SK-N-SH (cell line): Measurements from ENCODE around the gene USHBP1. TPM values are rescaled to one million over a fixed set of nuclear protein-coding genes. Genes with fewer than 3 reads are reported as not detected.

Source experiments
- CTCF ChIA-PET: fragments of 300-600, 350-600 bp; formaldehyde crosslinking; extraction: SDS; loops from one replicate; lab custom pipeline; 2021; lab: Yijun Ruan, JAX
- POLR2A ChIA-PET: fragments of 350-600 bp; sonication (Branson Sonifier 250); formaldehyde crosslinking; extraction: SDS; loops from one replicate; lab custom pipeline; 2020; ENCODE audit warnings: antibody characterized with exemption, inconsistent platforms; lab: Yijun Ruan, JAX
- DNase-seq: peaks from one replicate; pipeline ENCODE4 v3.0.0; 2012
- H2AFZ ChIP-seq: fragments of 200-600 bp; sonication (generic); 2 replicates; pipeline ENCODE4 v1.8.1; 2016; ENCODE audit warnings: antibody characterized with exemption, mild to moderate bottlenecking, low read depth
- H3F3A ChIP-seq: fragments of 200-600 bp; sonication (generic); replicated peaks from 2 replicates; pipeline ENCODE3; 2016; ENCODE audit warnings: antibody characterized with exemption, mild to moderate bottlenecking; ENCODE audit not compliant: insufficient read depth
- H3K27ac ChIP-seq, 2 experiments: fragments of 200-500 bp in 1 of 2; fragments of 200-600 bp in 1 of 2; sonication (Bioruptor generic) in 1 of 2; sonication (generic), shearing (Covaris generic) in 1 of 2; 2 replicates each; pipeline versions ENCODE4 v1.5.1 to v1.6.1; 2014 to 2016; ENCODE audit warnings: low read depth in 2 of 2, inconsistent platforms in 1 of 2, low read length in 1 of 2, mild to moderate bottlenecking in 1 of 2, mixed read lengths in 1 of 2
- H3K27me3 ChIP-seq: fragments of 200-600 bp; sonication (generic), shearing (Covaris generic); 2 replicates; pipeline ENCODE4 v1.6.1; 2016; ENCODE audit warnings: mixed run types; ENCODE audit not compliant: insufficient read depth
- H3K36me3 ChIP-seq, 2 experiments: fragments of 200-500 bp in 1 of 2; fragments of 200-600 bp in 1 of 2; sonication (Bioruptor generic) in 1 of 2; sonication (generic) in 1 of 2; replicated peaks in 1 of 2; 2 replicates each; pipeline versions ENCODE3 to v1.5.1; 2014 to 2016; ENCODE audit warnings: low read length in 1 of 2, mild to moderate bottlenecking in 1 of 2; ENCODE audit not compliant: insufficient read depth in 2 of 2, control insufficient read depth in 1 of 2
- H3K4me1 ChIP-seq, 2 experiments: fragments of 200-500 bp in 1 of 2; fragments of 200-600 bp in 1 of 2; sonication (Bioruptor generic) in 1 of 2; sonication (generic), shearing (Covaris generic) in 1 of 2; 2 replicates each; pipeline versions ENCODE4 v1.5.1 to v1.6.1; 2014 to 2016; ENCODE audit warnings: low read depth in 1 of 2, low read length in 1 of 2, mixed run types in 1 of 2; ENCODE audit not compliant: insufficient read depth in 2 of 2, control insufficient read depth in 1 of 2
- H3K4me2 ChIP-seq: fragments of 200-600 bp; sonication (generic), shearing (Covaris generic); 2 replicates; pipeline ENCODE4 v1.6.1; 2017; ENCODE audit warnings: mixed run types
- H3K4me3 ChIP-seq, 2 experiments: fragments of 200-500 bp in 1 of 2; fragments of 200-600 bp in 1 of 2; sonication (Bioruptor generic) in 1 of 2; sonication (generic), shearing (Covaris generic) in 1 of 2; 2 replicates each; pipeline versions ENCODE4 v1.5.1 to v1.8.1; 2014 to 2016; ENCODE audit warnings: low read depth in 2 of 2, inconsistent platforms in 1 of 2, low read length in 1 of 2, mild to moderate bottlenecking in 1 of 2, mixed read lengths in 1 of 2, moderate library complexity in 1 of 2
- H3K79me2 ChIP-seq: fragments of 200-600 bp; sonication (generic); 2 replicates; pipeline ENCODE4 v1.8.1; 2017; ENCODE audit warnings: mild to moderate bottlenecking; ENCODE audit not compliant: insufficient read depth
- H3K9ac ChIP-seq: fragments of 200-600 bp; sonication (generic); 2 replicates; pipeline ENCODE4 v1.6.1; 2017; ENCODE audit warnings: mixed run types
- H3K9me2 ChIP-seq: fragments of 200-600 bp; sonication (generic); 2 replicates; pipeline ENCODE4 v1.6.1; 2017; ENCODE audit warnings: mixed run types
- H3K9me3 ChIP-seq: fragments of 200-600 bp; sonication (generic); 2 replicates; pipeline ENCODE4 v1.6.1; 2017; ENCODE audit warnings: mixed run types, mild to moderate bottlenecking, moderate library complexity
- H4K20me1 ChIP-seq: fragments of 200-600 bp; sonication (generic); 2 replicates; pipeline ENCODE4 v1.6.1; 2017; ENCODE audit warnings: mild to moderate bottlenecking, mixed run types; ENCODE audit not compliant: insufficient read depth
- ELF1 ChIP-seq: IDR thresholded peaks from 2 replicates; pipeline ENCODE4 v1.4.0; 2012
- MAX ChIP-seq: IDR thresholded peaks from 2 replicates; pipeline ENCODE4 v1.4.0; 2012; ENCODE audit warnings: low read depth
- NRF1 ChIP-seq: IDR thresholded peaks from 2 replicates; pipeline ENCODE4 v1.6.1; 2012; ENCODE audit warnings: low read depth, mild to moderate bottlenecking, low read length
- REST ChIP-seq: IDR thresholded peaks from 2 replicates; pipeline ENCODE4 v1.6.1; 2012; ENCODE audit warnings: mild to moderate bottlenecking, low read depth, low read length, moderate library complexity
- RXRA ChIP-seq: IDR thresholded peaks from 2 replicates; pipeline ENCODE4 v1.4.0; 2012; ENCODE audit warnings: low read depth, mild to moderate bottlenecking, borderline replicate concordance
- TEAD4 ChIP-seq: IDR thresholded peaks from 2 replicates; pipeline ENCODE4 v1.4.0; 2012; ENCODE audit warnings: mild to moderate bottlenecking, borderline replicate concordance; ENCODE audit not compliant: insufficient read depth
- USF1 ChIP-seq: IDR thresholded peaks from 2 replicates; pipeline ENCODE4 v1.4.0; 2012; ENCODE audit warnings: low read depth, borderline replicate concordance
- USF2 ChIP-seq: fragments of 150-350 bp; IDR thresholded peaks from 2 replicates; pipeline ENCODE4 v1.6.1; 2017; ENCODE audit warnings: antibody characterized with exemption, low read length, low read depth, borderline replicate concordance
- YY1 ChIP-seq: IDR thresholded peaks from 2 replicates; pipeline ENCODE4 v1.4.0; 2012; ENCODE audit warnings: low read depth, mild to moderate bottlenecking
- WGBS: methylation state at CpG from one replicate; pipeline ENCODE4 v1.1.6; 2017; ENCODE audit warnings: low lambda C conversion rate; 5-methylcytosine and 5-hydroxymethylcytosine counted together
- polyA plus RNA-seq, 3 experiments: library from polyadenylated mRNA; depleted of rRNA; stranded (reverse); fragments of >200 nt; gene quantifications; 2 replicates each; pipeline ENCODE4 v1.2.3, GENCODE V29; 2012

The USHBP1 gene
- polyA plus RNA-seq, 1 of the 3 experiments (the other 2 are of a cell fraction), result 0.03 TPM

GRCh38 chr19:17268754-17269153 is 4.2 kb upstream of the USHBP1 start:
- no peaks in the 10 kb centered on the region for H4K20me1 ChIP-seq
- peak overlapping the region in 1 of 2 experiments; percentile 98; a peak in 1 of 4 replicates for H3K4me3 ChIP-seq
- H3K4me1 ChIP-seq, result peaks cover 0 to 6% of the 10 kb centered on the region in 2 experiments; a peak in 1 of 4 replicates
- peak overlapping the region in 1 of 2 experiments; percentile 77; a peak in 2 of 4 replicates for H3K27ac ChIP-seq
- H3K27me3 ChIP-seq, result no peaks in the 10 kb centered on the region
- CTCF ChIA-PET, result interaction anchor here (1.1 kb wide), 1 partner anchor 13 kb away, joined by 4 read pairs; no protein-coding TSS in a partner anchor
- no peak for DNase-seq
- H3K36me3 ChIP-seq, result peaks cover 8 to 12% of the 10 kb centered on the region in 2 experiments
- no peak for TF ChIP-seq USF2
- TF ChIP-seq USF1, result no peak
- no peak for TF ChIP-seq YY1
- no peak for TF ChIP-seq RXRA
- TF ChIP-seq TEAD4, result no peak
- no peak for TF ChIP-seq NRF1
- no peak for TF ChIP-seq MAX
- no peak for TF ChIP-seq ELF1
- TF ChIP-seq REST, result no peak
- POLR2A ChIA-PET, result no interaction called here
- H3K9me2 ChIP-seq, result no peaks in the 10 kb centered on the region
- no peaks in the 10 kb centered on the region for H3K9me3 ChIP-seq
- peaks cover 31% of the 10 kb centered on the region; the same call in 1 of the 2 replicates for H3K79me2 ChIP-seq
- peak overlapping the region; percentile 97; the same call in 1 of the 2 replicates for H3K4me2 ChIP-seq
- WGBS, result 84% methylated on average over 13 of the region's 13 CpGs
- peak overlapping the region; percentile 83; the same call in 1 of the 2 replicates for H3K9ac ChIP-seq
- no peak overlapping the region for H2AFZ ChIP-seq
- peaks cover 11% of the 10 kb centered on the region for H3F3A ChIP-seq
